ENCODE data around the gene PDGFA.

DNA sequence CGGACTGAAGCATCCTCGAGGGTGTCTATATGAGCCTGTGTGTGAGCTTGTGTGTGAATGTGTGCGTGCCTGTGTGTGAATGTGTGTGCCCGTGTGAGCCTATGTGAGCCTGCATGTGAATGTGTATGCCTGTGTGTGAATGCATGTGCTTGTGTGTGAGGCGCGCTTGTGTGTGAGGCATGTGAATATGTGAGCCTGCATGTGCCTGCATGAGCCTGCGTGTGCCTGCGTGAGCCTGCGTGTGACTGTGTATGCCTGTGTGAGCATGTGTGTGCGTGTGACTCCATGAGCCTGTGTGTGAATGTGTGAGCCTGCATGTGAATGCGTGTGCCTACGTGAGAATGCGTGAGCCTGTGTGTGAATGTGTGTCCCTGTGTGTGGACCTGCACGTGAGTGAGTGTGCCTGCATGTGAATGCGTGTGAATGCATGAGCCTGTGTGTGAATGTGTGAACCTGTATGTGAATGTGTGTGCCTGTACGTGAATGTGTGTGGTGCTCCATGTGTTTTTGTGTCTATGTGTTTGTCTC is 33.4 kb downstream of the PDGFA start:
- TF ChIP-seq, protein P1, sequence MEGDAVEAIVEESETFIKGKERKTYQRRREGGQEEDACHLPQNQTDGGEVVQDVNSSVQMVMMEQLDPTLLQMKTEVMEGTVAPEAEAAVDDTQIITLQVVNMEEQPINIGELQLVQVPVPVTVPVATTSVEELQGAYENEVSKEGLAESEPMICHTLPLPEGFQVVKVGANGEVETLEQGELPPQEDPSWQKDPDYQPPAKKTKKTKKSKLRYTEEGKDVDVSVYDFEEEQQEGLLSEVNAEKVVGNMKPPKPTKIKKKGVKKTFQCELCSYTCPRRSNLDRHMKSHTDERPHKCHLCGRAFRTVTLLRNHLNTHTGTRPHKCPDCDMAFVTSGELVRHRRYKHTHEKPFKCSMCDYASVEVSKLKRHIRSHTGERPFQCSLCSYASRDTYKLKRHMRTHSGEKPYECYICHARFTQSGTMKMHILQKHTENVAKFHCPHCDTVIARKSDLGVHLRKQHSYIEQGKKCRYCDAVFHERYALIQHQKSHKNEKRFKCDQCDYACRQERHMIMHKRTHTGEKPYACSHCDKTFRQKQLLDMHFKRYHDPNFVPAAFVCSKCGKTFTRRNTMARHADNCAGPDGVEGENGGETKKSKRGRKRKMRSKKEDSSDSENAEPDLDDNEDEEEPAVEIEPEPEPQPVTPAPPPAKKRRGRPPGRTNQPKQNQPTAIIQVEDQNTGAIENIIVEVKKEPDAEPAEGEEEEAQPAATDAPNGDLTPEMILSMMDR (IDR thresholded peaks at IDR 0.05), result no peak
- no peak for TF ChIP-seq POLR2A (IDR thresholded peaks at IDR 0.05)
